Measurements from ENCODE around the gene CATSPERB.
"Not testable (repeated sequence)": the region's sequence is repeated elsewhere in the genome, so short reads cannot be mapped to it uniquely, and the experiment has no call there.

Gene CATSPERB

GRCh38 chr14:91570021-91570420 lies 161.9 kb downstream of the CATSPERB start:
- H3K4me3 ChIP-seq (ENCODE audit: low read depth, low read length) = no peak overlapping the region
- no peak for DNase-seq
- no peak for TF ChIP-seq CTCF (IDR thresholded peaks at IDR 0.05; ENCODE audit: low read depth, low read length)

GRCh38 chr14:91569301-91569700 lies 162.6 kb downstream of the CATSPERB start:
- H3K4me3 ChIP-seq (ENCODE audit: low read depth, low read length) = no peak overlapping the region
- no peak for DNase-seq
- no peaks in the 10 kb centered on the region for H3K9me3 ChIP-seq
- no peak for TF ChIP-seq CTCF (IDR thresholded peaks at IDR 0.05; ENCODE audit: low read depth, low read length)
- no peaks in the 10 kb centered on the region for H3K4me1 ChIP-seq
- no peaks in the 10 kb centered on the region for H3K36me3 ChIP-seq
- peaks cover 10% of the 10 kb centered on the region for H3K27me3 ChIP-seq

More at GRCh38 chr14:91570021-91570420, 161.9 kb downstream of the CATSPERB start:
- Histone ChIP-seq H3K36me3 (no peaks in the 10 kb centered on the region), H3K9me3 (no peaks in the 10 kb centered on the region), H3K27me3 (peaks cover 17% of the 10 kb centered on the region), H3K4me1 (no peaks in the 10 kb centered on the region)

GRCh38 chr14:91568626-91569025 lies 163.3 kb downstream of the CATSPERB start:
- no peaks in the 10 kb centered on the region for H3K36me3 ChIP-seq
- no peaks in the 10 kb centered on the region for H3K9me3 ChIP-seq
- TF ChIP-seq CTCF (IDR thresholded peaks at IDR 0.05; ENCODE audit: low read depth, low read length) = no peak; the same call in 1 of the 2 replicates
- no peaks in the 10 kb centered on the region for H3K4me1 ChIP-seq
- peaks cover 5% of the 10 kb centered on the region for H3K27me3 ChIP-seq
- H3K4me3 ChIP-seq (ENCODE audit: low read depth, low read length) = no peak overlapping the region
- DNase-seq = no peak

- not testable (repeated sequence) for H3K4me1 ChIP-seq; H3K36me3 ChIP-seq; DNase-seq; H3K4me3 ChIP-seq (ENCODE audit: low read depth, low read length); H3K27me3 ChIP-seq; H3K9me3 ChIP-seq
Observed at GRCh38 chr14:91567827-91568226, 164.1 kb downstream of the CATSPERB start.

GRCh38 chr14:91555531-91555930 lies 176.4 kb downstream of the CATSPERB start:
- H3K27me3 ChIP-seq = no peaks in the 10 kb centered on the region; the same call in 1 of the 2 replicates
- DNase-seq = no peak
- TF ChIP-seq CTCF (IDR thresholded peaks at IDR 0.05; ENCODE audit: low read depth, low read length) = no peak
- H3K9me3 ChIP-seq = no peaks in the 10 kb centered on the region
- H3K4me3 ChIP-seq (ENCODE audit: low read depth, low read length) = no peak overlapping the region
- H3K36me3 ChIP-seq = no peaks in the 10 kb centered on the region
- no peaks in the 10 kb centered on the region for H3K4me1 ChIP-seq

GRCh38 chr14:91554535-91555332 lies 177.2 kb downstream of the CATSPERB start:
- no peak for TF ChIP-seq CTCF (IDR thresholded peaks at IDR 0.05; ENCODE audit: low read depth, low read length)
- Histone ChIP-seq H3K4me3 (ENCODE audit: low read depth, low read length) (no peak overlapping the region), H3K4me1 (no peaks in the 10 kb centered on the region), H3K36me3 (no peaks in the 10 kb centered on the region), H3K27me3 (no peaks in the 10 kb centered on the region; the same call in 1 of the 2 replicates), H3K9me3 (no peaks in the 10 kb centered on the region)
- DNase-seq = no peak
